D721Med (cell line): ENCODE results near the gene CDSN.

ENCODE experiments used
- DNase-seq: peaks from one replicate; pipeline ENCODE4 v3.0.0; 2011; ENCODE audit warnings: low spot score; ENCODE audit not compliant: insufficient read length
- FAIRE-seq: peaks from 2 replicates; lab custom pipeline; 2011; peaks lifted over from hg19 to GRCh38; lab: Jason Lieb, UNC
- TF ChIP-seq, protein P1 (sequence below): IDR thresholded peaks from 2 replicates; pipeline ENCODE4 v1.5.1; 2012; ENCODE audit warnings: mild to moderate bottlenecking, control low read depth; ENCODE audit not compliant: insufficient read depth; ENCODE audit errors: missing control alignments

CDSN gene

DNA sequence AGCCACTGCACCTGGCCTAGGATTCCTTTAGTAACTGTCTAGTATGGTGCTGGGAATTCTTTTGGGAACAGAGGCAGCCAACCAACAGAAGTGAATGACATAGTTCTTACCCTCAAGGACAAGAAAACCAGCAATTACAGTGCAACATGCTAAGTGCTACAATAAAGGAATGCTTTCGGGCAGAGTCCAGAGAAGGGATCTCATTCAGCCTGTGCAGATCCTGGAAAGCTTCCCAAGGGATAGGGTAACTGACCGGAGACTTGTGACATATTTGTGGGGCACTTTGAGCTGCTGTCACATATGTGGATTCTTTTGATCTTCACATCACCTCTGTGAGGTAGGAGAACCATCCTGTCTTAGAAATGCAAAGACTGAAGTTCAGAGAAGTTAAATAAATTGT lies 54.7 kb downstream of the CDSN start:
- DNase-seq (no peak), FAIRE-seq (no peak)
- TF ChIP-seq, protein P1, sequence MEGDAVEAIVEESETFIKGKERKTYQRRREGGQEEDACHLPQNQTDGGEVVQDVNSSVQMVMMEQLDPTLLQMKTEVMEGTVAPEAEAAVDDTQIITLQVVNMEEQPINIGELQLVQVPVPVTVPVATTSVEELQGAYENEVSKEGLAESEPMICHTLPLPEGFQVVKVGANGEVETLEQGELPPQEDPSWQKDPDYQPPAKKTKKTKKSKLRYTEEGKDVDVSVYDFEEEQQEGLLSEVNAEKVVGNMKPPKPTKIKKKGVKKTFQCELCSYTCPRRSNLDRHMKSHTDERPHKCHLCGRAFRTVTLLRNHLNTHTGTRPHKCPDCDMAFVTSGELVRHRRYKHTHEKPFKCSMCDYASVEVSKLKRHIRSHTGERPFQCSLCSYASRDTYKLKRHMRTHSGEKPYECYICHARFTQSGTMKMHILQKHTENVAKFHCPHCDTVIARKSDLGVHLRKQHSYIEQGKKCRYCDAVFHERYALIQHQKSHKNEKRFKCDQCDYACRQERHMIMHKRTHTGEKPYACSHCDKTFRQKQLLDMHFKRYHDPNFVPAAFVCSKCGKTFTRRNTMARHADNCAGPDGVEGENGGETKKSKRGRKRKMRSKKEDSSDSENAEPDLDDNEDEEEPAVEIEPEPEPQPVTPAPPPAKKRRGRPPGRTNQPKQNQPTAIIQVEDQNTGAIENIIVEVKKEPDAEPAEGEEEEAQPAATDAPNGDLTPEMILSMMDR = no peak
